ENCODE data around the gene CNIH1. TPM values are rescaled to one million over a fixed set of nuclear protein-coding genes. Genes with fewer than 3 reads are reported as not detected.
"Not testable (repeated sequence)": the region's sequence is repeated elsewhere in the genome, so short reads cannot be mapped to it uniquely, and the experiment has no call there.

CNIH1 gene
- total RNA-seq, 2 donors from 2014 or later, result 117 to 125 TPM

DNA sequence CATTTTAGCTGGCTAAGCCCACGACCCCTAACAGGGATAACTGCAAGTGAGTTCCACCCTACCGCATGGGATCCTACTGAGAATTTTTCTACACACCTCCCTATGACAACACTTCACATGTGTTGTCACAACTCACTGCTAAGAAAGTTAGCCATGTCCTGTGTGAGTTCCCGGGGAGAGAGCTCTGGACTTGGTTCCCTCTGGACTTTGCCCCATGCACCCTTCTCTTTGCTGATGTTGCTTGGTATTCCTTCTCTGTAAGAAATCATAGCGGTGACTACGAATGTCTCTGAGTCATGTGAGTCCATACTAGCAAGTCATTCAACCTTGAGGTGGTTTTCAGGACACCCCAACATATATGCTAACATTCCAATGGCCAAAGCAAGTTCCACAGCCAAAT lies 53.8 kb downstream of the CNIH1 start:
- no peaks in the 10 kb centered on the region for H3K36me3 ChIP-seq
- H3K9me3 ChIP-seq, result no peaks in the 10 kb centered on the region
- TF ChIP-seq, protein P1, sequence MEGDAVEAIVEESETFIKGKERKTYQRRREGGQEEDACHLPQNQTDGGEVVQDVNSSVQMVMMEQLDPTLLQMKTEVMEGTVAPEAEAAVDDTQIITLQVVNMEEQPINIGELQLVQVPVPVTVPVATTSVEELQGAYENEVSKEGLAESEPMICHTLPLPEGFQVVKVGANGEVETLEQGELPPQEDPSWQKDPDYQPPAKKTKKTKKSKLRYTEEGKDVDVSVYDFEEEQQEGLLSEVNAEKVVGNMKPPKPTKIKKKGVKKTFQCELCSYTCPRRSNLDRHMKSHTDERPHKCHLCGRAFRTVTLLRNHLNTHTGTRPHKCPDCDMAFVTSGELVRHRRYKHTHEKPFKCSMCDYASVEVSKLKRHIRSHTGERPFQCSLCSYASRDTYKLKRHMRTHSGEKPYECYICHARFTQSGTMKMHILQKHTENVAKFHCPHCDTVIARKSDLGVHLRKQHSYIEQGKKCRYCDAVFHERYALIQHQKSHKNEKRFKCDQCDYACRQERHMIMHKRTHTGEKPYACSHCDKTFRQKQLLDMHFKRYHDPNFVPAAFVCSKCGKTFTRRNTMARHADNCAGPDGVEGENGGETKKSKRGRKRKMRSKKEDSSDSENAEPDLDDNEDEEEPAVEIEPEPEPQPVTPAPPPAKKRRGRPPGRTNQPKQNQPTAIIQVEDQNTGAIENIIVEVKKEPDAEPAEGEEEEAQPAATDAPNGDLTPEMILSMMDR (IDR thresholded peaks at IDR 0.05), result no peak
- H3K27ac ChIP-seq, result no peak overlapping the region
- no peak overlapping the region for H3K9ac ChIP-seq (ENCODE audit: low read depth in 2 of 2, low read length in 2 of 2)
- no peak for DNase-seq
- no peaks in the 10 kb centered on the region for H3K27me3 ChIP-seq
- no peak overlapping the region for H3K4me3 ChIP-seq
- H3K4me1 ChIP-seq, result no peaks in the 10 kb centered on the region
- intact Hi-C loops (cut with DNase I), result no loop called here

DNA sequence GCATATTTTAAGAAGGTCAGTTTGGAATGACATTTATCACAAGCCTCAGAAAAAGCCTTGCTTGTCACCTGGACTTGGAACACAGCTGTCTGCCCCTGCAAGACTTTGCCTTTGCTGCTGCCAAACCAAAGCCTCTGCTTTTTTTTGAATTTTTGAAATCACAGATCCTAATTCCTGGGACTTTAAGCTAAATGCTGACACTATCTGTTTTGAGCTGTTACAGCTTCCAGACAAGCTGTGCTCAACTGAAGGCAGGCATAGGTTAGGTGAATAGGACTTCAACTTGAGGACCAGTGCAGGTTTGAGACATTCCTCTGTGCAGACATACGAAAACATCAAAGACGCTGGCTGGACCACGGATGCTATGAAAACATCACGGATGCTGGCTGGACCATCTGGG lies 55.6 kb downstream of the CNIH1 start:
- H3K9ac ChIP-seq (ENCODE audit: low read depth in 2 of 2, low read length in 2 of 2), result no peak overlapping the region
- H3K36me3 ChIP-seq, result no peaks in the 10 kb centered on the region
- intact Hi-C loops (cut with DNase I), result no loop called here
- no peak overlapping the region for H3K27ac ChIP-seq
- DNase-seq, result no peak
- H3K27me3 ChIP-seq, result no peaks in the 10 kb centered on the region
- no peak overlapping the region for H3K4me3 ChIP-seq
- no peaks in the 10 kb centered on the region for H3K9me3 ChIP-seq
- H3K4me1 ChIP-seq, result no peaks in the 10 kb centered on the region
- TF ChIP-seq, protein P1 (IDR thresholded peaks at IDR 0.05), result no peak

DNA sequence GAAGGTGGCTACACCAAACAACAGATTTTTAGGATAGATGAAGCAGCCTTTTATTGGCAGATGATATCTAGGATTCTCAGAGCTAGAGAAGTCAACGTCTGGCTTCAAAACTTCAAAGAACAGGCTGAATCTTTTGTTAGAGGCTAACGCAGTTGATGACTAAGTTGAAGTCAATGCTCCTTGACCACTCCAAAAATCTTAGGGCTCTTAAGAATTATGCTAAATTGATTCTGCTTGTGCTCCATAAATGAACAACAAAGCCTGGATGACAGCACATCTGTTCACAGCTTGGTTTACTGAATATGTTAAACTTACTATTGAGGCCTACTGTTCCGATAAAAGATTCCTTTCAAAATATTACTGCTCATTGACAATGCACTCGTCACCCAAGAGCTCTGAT lies 57.3 kb downstream of the CNIH1 start:
- Histone ChIP-seq H3K9ac (ENCODE audit: low read depth in 2 of 2, low read length in 2 of 2) (no peak overlapping the region), H3K4me1 (no peaks in the 10 kb centered on the region), H3K36me3 (no peaks in the 10 kb centered on the region), H3K27ac (no peak overlapping the region), H3K27me3 (no peaks in the 10 kb centered on the region), H3K9me3 (no peaks in the 10 kb centered on the region), H3K4me3 (no peak overlapping the region)
- intact Hi-C loops (cut with DNase I), result no loop called here
- TF ChIP-seq, protein P1 (IDR thresholded peaks at IDR 0.05), result no peak
- no peak for DNase-seq

DNA sequence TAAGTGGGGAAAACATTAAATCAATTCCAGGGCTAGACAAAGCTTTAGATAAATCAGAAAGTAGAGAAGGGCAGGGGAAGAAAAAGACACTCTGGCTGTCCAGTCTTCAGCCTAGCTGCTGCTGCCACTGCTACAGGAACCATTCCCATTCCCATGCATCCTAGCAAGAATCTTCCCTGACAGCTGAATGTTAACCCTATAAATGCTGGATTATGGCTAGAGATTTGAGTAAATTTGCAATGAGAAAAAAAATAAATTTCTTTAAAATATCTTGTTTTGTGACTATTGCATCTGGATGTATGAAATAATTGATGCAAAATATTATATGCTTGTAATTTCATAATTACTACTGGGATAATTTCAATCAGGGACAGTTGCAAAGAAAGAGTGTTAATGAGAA lies 59.4 kb downstream of the CNIH1 start:
- Histone ChIP-seq H3K27me3 (no peaks in the 10 kb centered on the region), H3K9me3 (no peaks in the 10 kb centered on the region), H3K27ac (no peak overlapping the region), H3K4me1 (no peaks in the 10 kb centered on the region), H3K9ac (ENCODE audit: low read depth in 2 of 2, low read length in 2 of 2) (no peak overlapping the region), H3K4me3 (no peak overlapping the region), H3K36me3 (no peaks in the 10 kb centered on the region)
- TF ChIP-seq, protein P1 (IDR thresholded peaks at IDR 0.05), result no peak
- intact Hi-C loops (cut with DNase I), result no loop called here
- DNase-seq, result no peak

DNA sequence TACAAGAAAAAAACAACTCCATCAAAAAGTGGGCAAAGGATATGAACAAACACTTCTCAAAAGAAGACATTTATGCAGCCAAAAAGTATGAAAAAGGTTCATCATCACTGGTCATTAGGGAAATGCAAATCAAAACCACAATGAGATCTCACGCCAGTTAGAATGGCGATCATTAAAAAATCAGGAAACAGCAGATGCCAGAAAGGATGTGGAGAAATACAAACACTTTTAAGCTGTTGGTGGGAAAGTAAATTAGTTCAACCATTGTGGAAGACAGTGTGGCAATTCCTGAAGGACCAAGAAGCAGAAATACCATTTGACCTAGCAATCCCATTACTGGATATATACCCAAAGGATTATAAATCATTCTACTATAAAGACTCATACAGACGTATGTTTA lies 60.6 kb downstream of the CNIH1 start:
- H3K4me1 ChIP-seq; H3K27ac ChIP-seq; intact Hi-C loops (cut with DNase I); H3K4me3 ChIP-seq; H3K27me3 ChIP-seq; H3K9ac ChIP-seq (ENCODE audit: low read depth in 2 of 2, low read length in 2 of 2); DNase-seq; H3K36me3 ChIP-seq; H3K9me3 ChIP-seq: not testable (repeated sequence)

DNA sequence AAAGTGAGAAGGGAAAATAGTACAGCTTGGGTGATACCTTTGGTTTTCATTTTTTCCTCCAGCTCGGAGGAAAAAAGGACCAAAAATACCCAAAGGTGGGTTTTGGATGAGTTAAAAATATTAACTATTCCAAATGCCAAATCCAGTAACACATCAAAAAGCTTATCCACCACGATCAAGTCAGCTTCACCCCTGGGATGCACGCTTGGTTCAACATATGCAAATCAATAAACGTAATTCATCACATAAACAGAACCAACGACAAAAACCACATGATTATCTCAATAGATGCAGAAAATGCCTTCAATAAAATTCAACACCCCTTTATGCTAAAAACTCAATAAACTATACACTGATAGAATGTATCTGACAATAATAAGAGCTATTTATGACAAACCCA lies 62.3 kb downstream of the CNIH1 start:
- DNase-seq; H3K27ac ChIP-seq; H3K4me3 ChIP-seq; H3K27me3 ChIP-seq; intact Hi-C loops (cut with DNase I); H3K9me3 ChIP-seq; H3K36me3 ChIP-seq; H3K4me1 ChIP-seq; H3K9ac ChIP-seq (ENCODE audit: low read depth in 2 of 2, low read length in 2 of 2): not testable (repeated sequence)

DNA sequence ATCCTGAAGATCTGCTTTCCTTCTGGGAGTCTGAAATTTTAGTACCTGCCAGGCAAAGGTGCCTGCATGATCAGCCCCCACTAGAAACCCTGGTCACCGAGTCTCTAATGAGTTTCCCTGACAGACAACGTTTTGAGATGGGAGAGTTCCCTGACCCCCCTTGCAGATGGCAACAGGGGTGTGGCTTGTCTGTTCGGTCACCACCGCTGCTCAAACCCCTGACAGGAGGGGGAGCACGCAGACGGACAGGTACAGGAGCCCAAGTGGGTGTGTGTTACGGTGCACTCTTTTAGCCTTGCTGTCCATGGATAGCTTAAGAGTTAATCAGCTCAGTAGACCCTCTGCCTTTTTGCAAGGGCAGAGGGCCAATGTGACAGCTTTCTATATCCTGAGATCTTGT lies 63.7 kb downstream of the CNIH1 start:
- H3K9ac ChIP-seq (ENCODE audit: low read depth in 2 of 2, low read length in 2 of 2), result no peak overlapping the region
- no peak overlapping the region for H3K27ac ChIP-seq
- no peaks in the 10 kb centered on the region for H3K27me3 ChIP-seq
- no peaks in the 10 kb centered on the region for H3K9me3 ChIP-seq
- no peak for DNase-seq
- intact Hi-C loops (cut with DNase I), result no loop called here
- H3K36me3 ChIP-seq, result no peaks in the 10 kb centered on the region
- H3K4me3 ChIP-seq, result no peak overlapping the region
- TF ChIP-seq, protein P1 (IDR thresholded peaks at IDR 0.05), result no peak
- H3K4me1 ChIP-seq, result no peaks in the 10 kb centered on the region

Measured in colonic mucosa (tissue), 4 donors.